H1 (cell line): Measurements from ENCODE around the gene ZNF175. TPM values are rescaled to one million over a fixed set of nuclear protein-coding genes. Genes with fewer than 3 reads are reported as not detected.

Experiments used
- CTCF ChIA-PET: fragments of 300-600 bp; sonication (Branson Sonifier 250); formaldehyde crosslinking; loops from one replicate; lab custom pipeline; 2021; ENCODE audit not compliant: partially characterized antibody; lab: Charles Lee
- POLR2A ChIA-PET: fragments of 300-600 bp; sonication (Branson Sonifier 250); formaldehyde crosslinking; loops from one replicate; lab custom pipeline; 2021; ENCODE audit warnings: inconsistent platforms; ENCODE audit not compliant: partially characterized antibody; lab: Charles Lee
- DNase-seq, 2 experiments: peaks; one replicate each; pipeline versions ENCODE4 v3.0.0 to v3.0.0-alpha.2; 2010 to 2022; ENCODE audit warnings: low spot score in 2 of 2, low read depth in 1 of 2, mixed read lengths in 1 of 2
- FAIRE-seq: peaks from 2 replicates; lab custom pipeline; 2011; peaks lifted over from hg19 to GRCh38; lab: Jason Lieb, UNC
- H2AFZ ChIP-seq: 2 replicates; pipeline ENCODE4 v1.8.1; 2012; ENCODE audit warnings: low read length, inconsistent platforms
- H2AK5ac ChIP-seq: 2 replicates; pipeline ENCODE4 v1.6.1; 2013; ENCODE audit warnings: low read depth, low read length
- H2BK120ac ChIP-seq: replicated peaks from 2 replicates; pipeline ENCODE3; 2013; ENCODE audit warnings: low read depth, low read length, inconsistent platforms
- H2BK12ac ChIP-seq: 2 replicates; pipeline ENCODE4 v1.6.1; 2013; ENCODE audit warnings: low read depth, low read length
- H2BK15ac ChIP-seq: 2 replicates; pipeline ENCODE4 v1.6.1; 2013; ENCODE audit warnings: low read length
- H2BK20ac ChIP-seq: 2 replicates; pipeline ENCODE4 v1.6.1; 2013; ENCODE audit warnings: low read length
- H2BK5ac ChIP-seq: 2 replicates; pipeline ENCODE4 v1.6.1; 2013; ENCODE audit warnings: low read depth, low read length
- H3K14ac ChIP-seq: 2 replicates; pipeline ENCODE4 v1.6.1; 2013; ENCODE audit warnings: inconsistent platforms; ENCODE audit not compliant: insufficient read length
- H3K18ac ChIP-seq: 2 replicates; pipeline ENCODE4 v1.6.1; 2013; ENCODE audit warnings: low read length; ENCODE audit errors: extremely low read depth
- H3K23ac ChIP-seq: 2 replicates; pipeline ENCODE4 v1.6.1; 2013; ENCODE audit warnings: inconsistent platforms; ENCODE audit not compliant: insufficient read length
- H3K23me2 ChIP-seq: 2 replicates; pipeline ENCODE4 v1.6.1; 2013; ENCODE audit warnings: low read depth, low read length
- H3K27ac ChIP-seq: 2 replicates; pipeline ENCODE4 v1.6.1; 2011; ENCODE audit warnings: low read depth, low read length, inconsistent platforms
- H3K27me3 ChIP-seq, 4 experiments: replicated peaks in 1 of 4; 1 replicate in 1 of 4; 2 replicates in 3 of 4; pipeline versions ENCODE4 v1.6.1 to v1.8.1; 2011 to 2013; ENCODE audit warnings: low read length in 3 of 4, mild to moderate bottlenecking in 3 of 4, inconsistent platforms in 2 of 4, mixed read lengths in 2 of 4, moderate library complexity in 1 of 4; ENCODE audit not compliant: control insufficient read depth in 3 of 4, insufficient read depth in 3 of 4; ENCODE audit errors: extremely low read depth in 1 of 4
- H3K36me3 ChIP-seq, 4 experiments: 2 replicates each; pipeline versions ENCODE4 v1.6.1 to v1.8.1; 2011 to 2013; ENCODE audit warnings: mild to moderate bottlenecking in 4 of 4, low read length in 3 of 4, moderate library complexity in 2 of 4, control low read depth in 1 of 4, inconsistent platforms in 1 of 4; ENCODE audit not compliant: insufficient read depth in 4 of 4, control insufficient read depth in 2 of 4
- H3K4ac ChIP-seq: replicated peaks from 2 replicates; pipeline ENCODE3; 2013; ENCODE audit warnings: low read length, low read depth, mixed read lengths, inconsistent platforms; ENCODE audit not compliant: insufficient read length
- H3K4me1 ChIP-seq, 4 experiments: replicated peaks in 1 of 4; 1 replicate in 1 of 4; 2 replicates in 3 of 4; pipeline versions ENCODE4 v1.6.1 to v1.8.1; 2011 to 2013; ENCODE audit warnings: low read length in 3 of 4, inconsistent platforms in 2 of 4, mixed read lengths in 1 of 4; ENCODE audit not compliant: insufficient read depth in 4 of 4, control insufficient read depth in 3 of 4
- H3K4me2 ChIP-seq, 2 experiments: 2 replicates each; pipeline versions ENCODE4 v1.6.1 to v1.8.1; 2011 to 2013; ENCODE audit warnings: low read depth in 2 of 2, low read length in 2 of 2, control low read depth in 1 of 2, inconsistent platforms in 1 of 2, mild to moderate bottlenecking in 1 of 2; ENCODE audit not compliant: insufficient read depth in 1 of 2
- H3K4me3 ChIP-seq, 4 experiments: fragments of 200-600, 300-600 bp in 1 of 4; sonication (generic), shearing (Covaris generic), sonication (Bioruptor Twin) in 1 of 4; 2 replicates each; pipeline versions ENCODE4 v1.5.1 to v1.8.1; 2011 to 2016; ENCODE audit warnings: low read length in 4 of 4, low read depth in 3 of 4, control low read depth in 2 of 4, inconsistent platforms in 2 of 4, mild to moderate bottlenecking in 2 of 4, mixed read lengths in 1 of 4, moderate library complexity in 1 of 4; ENCODE audit not compliant: insufficient read depth in 2 of 4; ENCODE audit errors: extremely low read depth in 1 of 4
- H3K56ac ChIP-seq: replicated peaks from 2 replicates; pipeline ENCODE3; 2013; ENCODE audit warnings: low read depth, mild to moderate bottlenecking, mixed read lengths, low read length, inconsistent platforms; ENCODE audit not compliant: insufficient read length
- H3K79me1 ChIP-seq: 2 replicates; pipeline ENCODE4 v1.6.1; 2013; ENCODE audit warnings: low read depth, low read length, control low read depth
- H3K79me2 ChIP-seq, 2 experiments: 2 replicates each; pipeline versions ENCODE4 v1.6.1 to v1.8.1; 2012 to 2013; ENCODE audit warnings: low read length in 2 of 2, mild to moderate bottlenecking in 2 of 2, inconsistent platforms in 1 of 2; ENCODE audit not compliant: insufficient read depth in 2 of 2, control insufficient read depth in 1 of 2
- H3K9ac ChIP-seq, 4 experiments: replicated peaks in 1 of 4; 1 replicate in 1 of 4; 2 replicates in 3 of 4; pipeline versions ENCODE4 v1.6.1 to v1.8.1; 2011 to 2013; ENCODE audit warnings: low read depth in 3 of 4, low read length in 3 of 4, control low read depth in 2 of 4, mild to moderate bottlenecking in 2 of 4, moderate library complexity in 2 of 4, inconsistent platforms in 1 of 4; ENCODE audit errors: extremely low read depth in 1 of 4
- H3K9me3 ChIP-seq, 2 experiments: 2 replicates each; pipeline versions ENCODE4 v1.6.1 to v1.8.1; 2012 to 2013; ENCODE audit warnings: mild to moderate bottlenecking in 2 of 2, moderate library complexity in 2 of 2, control low read depth in 1 of 2, inconsistent platforms in 1 of 2, low read depth in 1 of 2, low read length in 1 of 2, mixed read lengths in 1 of 2; ENCODE audit not compliant: insufficient read depth in 2 of 2
- H4K20me1 ChIP-seq, 2 experiments: replicated peaks in 1 of 2; 2 replicates each; pipeline versions ENCODE3 to v1.8.1; 2011 to 2013; ENCODE audit warnings: inconsistent platforms in 2 of 2, low read length in 2 of 2, mild to moderate bottlenecking in 1 of 2; ENCODE audit not compliant: insufficient read depth in 2 of 2, control insufficient read depth in 1 of 2
- H4K5ac ChIP-seq: 2 replicates; pipeline ENCODE4 v1.6.1; 2013; ENCODE audit warnings: low read length, low read depth, mixed read lengths, inconsistent platforms; ENCODE audit not compliant: insufficient read length
- H4K8ac ChIP-seq: 2 replicates; pipeline ENCODE4 v1.8.0; 2013; ENCODE audit warnings: mild to moderate bottlenecking, moderate library complexity, low read length, inconsistent platforms; ENCODE audit not compliant: insufficient read depth; ENCODE audit errors: extremely low read depth
- H4K91ac ChIP-seq: replicated peaks from 2 replicates; pipeline ENCODE3; 2013; ENCODE audit warnings: low read length, mixed read lengths, inconsistent platforms; ENCODE audit not compliant: insufficient read length
- TAF7 ChIP-seq: optimal IDR thresholded peaks from 2 replicates; pipeline ENCODE3; 2011; ENCODE audit warnings: low read depth, mild to moderate bottlenecking, inconsistent platforms, low read length, moderate library complexity, borderline replicate concordance
- TEAD4 ChIP-seq: IDR thresholded peaks from 2 replicates; pipeline ENCODE4 v1.6.1; 2012; ENCODE audit warnings: low read depth, low read length, inconsistent platforms, mixed read lengths
- WGBS, 2 experiments: shearing (Covaris generic) in 1 of 2; methylation state at CpG; one replicate each; pipeline versions ENCODE4 v1.1.6 to v1.1.7; 2013 to 2015; ENCODE audit warnings: low lambda C conversion rate in 2 of 2, mixed read lengths in 2 of 2, inconsistent platforms in 1 of 2, low coverage in 1 of 2, missing lambda C conversion rate in 1 of 2; ENCODE audit not compliant: insufficient replicate concordance in 2 of 2, insufficient coverage in 1 of 2, insufficient read length in 1 of 2; ENCODE audit errors: extremely low coverage in 1 of 2, missing lambda C conversion rate in 1 of 2; 5-methylcytosine and 5-hydroxymethylcytosine counted together
- polyA plus RNA-seq, 7 experiments: library from polyadenylated mRNA; depleted of rRNA in 3 of 7; stranded (reverse) in 5 of 7; unstranded in 2 of 7; fragments of >200 nt in 5 of 7; fragments of 200-250 nt in 2 of 7; gene quantifications; 1 replicate in 5 of 7; 2 replicates in 1 of 7; 4 replicates in 1 of 7; pipeline versions ENCODE4 v1.2.1 to v1.2.3, GENCODE V29; 2011 to 2013; ENCODE audit warnings: missing spikeins in 2 of 7, mixed read lengths in 2 of 7
- total RNA-seq: library from RNA; stranded (reverse); fragmentation: NEBNext Ultra II Directional; extraction: Animal tissue kit (Norgen Biotek cat#: 25700); gene quantifications from 2 replicates; pipeline ENCODE4 v1.2.1, GENCODE V29; 2021

The ZNF175 gene
- total and polyA plus RNA-seq, 2 of the 8 experiments (the other 6 are each of a cell fraction or from before 2014, with no cell fraction given) = 1.7 to 11.1 TPM

GRCh38 chr19:51547397-51548212 lies 23.5 kb upstream of the ZNF175 start:
- POLR2A ChIA-PET = interaction anchor here (1.4 kb wide), 1 partner anchor 9 kb away, joined by 4 read pairs; no protein-coding TSS in a partner anchor
- FAIRE-seq = no peak
- CTCF ChIA-PET = interaction anchor here (0.9 to 1.6 kb wide), 3 partner anchors 17 to 75 kb away, joined by 3 read pairs; no protein-coding TSS in a partner anchor

More at GRCh38 chr19:51547397-51548212, 23.5 kb upstream of the ZNF175 start:
- H3K27me3 ChIP-seq = no peaks in the 10 kb centered on the region
- no peaks in the 10 kb centered on the region for H3K79me1 ChIP-seq
- DNase-seq = no peak
- no peak overlapping the region for H2BK120ac ChIP-seq
- H4K5ac ChIP-seq = no peak overlapping the region
- no peak overlapping the region for H3K27ac ChIP-seq
- 53% methylated on average over 7 of the region's 7 CpGs; no CpG with 5 or more reads in 1 of the 2 experiments for WGBS, 2 experiments
- no peak overlapping the region for H3K4me3 ChIP-seq
- no peak overlapping the region for H2AK5ac ChIP-seq
- no peak overlapping the region for H4K8ac ChIP-seq
- no peak overlapping the region for H3K18ac ChIP-seq
- no peak overlapping the region for H2BK12ac ChIP-seq
- H2BK20ac ChIP-seq = no peak overlapping the region
- no peak overlapping the region for H3K14ac ChIP-seq
- H3K9me3 ChIP-seq = peaks cover 39 to 63% of the 10 kb centered on the region in 2 experiments
- H4K20me1 ChIP-seq = no peaks in the 10 kb centered on the region
- no peak for TF ChIP-seq TAF7
- no peak for TF ChIP-seq TEAD4
- no peaks in the 10 kb centered on the region for H3K79me2 ChIP-seq
- H3K4ac ChIP-seq = no peak overlapping the region
- H4K91ac ChIP-seq = no peak overlapping the region
- no peak overlapping the region for H3K23ac ChIP-seq
- H3K23me2 ChIP-seq = no peaks in the 10 kb centered on the region
- H2BK15ac ChIP-seq = no peak overlapping the region
- H3K4me2 ChIP-seq = no peak overlapping the region
- H3K4me1 ChIP-seq = no peaks in the 10 kb centered on the region
- no peak overlapping the region for H3K9ac ChIP-seq
- no peak overlapping the region for H2BK5ac ChIP-seq
- no peak overlapping the region for H2AFZ ChIP-seq
- H3K56ac ChIP-seq = no peak overlapping the region
- H3K36me3 ChIP-seq = no peaks in the 10 kb centered on the region
